CD4-positive, alpha-beta T cell (primary cell): ENCODE data around the gene UBE2O. TPM values are rescaled to one million over a fixed set of nuclear protein-coding genes. Genes with fewer than 3 reads are reported as not detected.

Experiments used
- ATAC-seq: fragments of 200-7000 bp; cut with Tn5 transposase; one replicate; pipeline ENCODE4 v1.10.0; 2022; ENCODE audit warnings: mild to moderate bottlenecking; ENCODE audit not compliant: poor library complexity
- CTCF ChIA-PET: fragments of 350-600 bp; sonication (Branson Sonifier 250); formaldehyde crosslinking; loops from one replicate; lab custom pipeline; 2021; ENCODE audit warnings: antibody characterized with exemption, inconsistent platforms; lab: Charles Lee
- POLR2A ChIA-PET: fragments of 350-600 bp; sonication (Branson Sonifier 250); formaldehyde crosslinking; loops from one replicate; lab custom pipeline; 2021; ENCODE audit warnings: antibody characterized with exemption, inconsistent platforms; lab: Charles Lee
- DNase-seq, 14 experiments: peaks; one replicate each; pipeline ENCODE4 v3.0.0-alpha.2; 2013 to 2020; ENCODE audit warnings: mixed read lengths in 2 of 14
- H3K27ac ChIP-seq, 2 donors: one replicate each; pipeline versions ENCODE4 v1.5.1 to v1.7.0; 2013; ENCODE audit warnings: low read length in 2 of 2, low read depth in 1 of 2, mild to moderate bottlenecking in 1 of 2
- H3K27me3 ChIP-seq, 2 experiments: 1 replicate in 1 of 2; 2 replicates in 1 of 2; pipeline versions ENCODE4 v1.6.1 to v1.7.0; 2013; ENCODE audit warnings: low read length in 2 of 2, control low read depth in 1 of 2, mild to moderate bottlenecking in 1 of 2, moderate library complexity in 1 of 2; ENCODE audit not compliant: insufficient read depth in 2 of 2, control insufficient read depth in 1 of 2
- H3K36me3 ChIP-seq: one replicate; pipeline ENCODE4 v1.6.1; 2013; ENCODE audit warnings: low read length, control low read depth; ENCODE audit not compliant: insufficient read depth
- H3K4me1 ChIP-seq: one replicate; pipeline ENCODE4 v1.6.1; 2013; ENCODE audit warnings: low read length, control low read depth; ENCODE audit not compliant: insufficient read depth
- H3K4me3 ChIP-seq: one replicate; pipeline ENCODE4 v1.5.1; 2013; ENCODE audit warnings: mild to moderate bottlenecking, low read length, moderate library complexity
- H3K9me3 ChIP-seq, 2 experiments: 1 replicate in 1 of 2; 2 replicates in 1 of 2; pipeline versions ENCODE4 v1.6.1 to v1.7.0; 2013; ENCODE audit warnings: low read length in 2 of 2, mild to moderate bottlenecking in 2 of 2, control low read depth in 1 of 2, moderate library complexity in 1 of 2; ENCODE audit not compliant: control insufficient read depth in 1 of 2, insufficient read depth in 1 of 2
- H3K27ac Mint-ChIP-seq: one replicate; pipeline ENCODE4 v1.8.0; 2020; ENCODE audit warnings: mixed read lengths
- H3K27me3 Mint-ChIP-seq: one replicate; pipeline ENCODE4 v1.8.0; 2021; ENCODE audit warnings: mixed read lengths
- H3K36me3 Mint-ChIP-seq: one replicate; pipeline ENCODE4 v1.8.0; 2021; ENCODE audit warnings: low read depth, mixed read lengths
- H3K4me1 Mint-ChIP-seq: one replicate; pipeline ENCODE4 v1.8.0; 2021; ENCODE audit warnings: low read depth, mixed read lengths
- H3K4me3 Mint-ChIP-seq: one replicate; pipeline ENCODE4 v1.8.0; 2020; ENCODE audit warnings: mild to moderate bottlenecking, mixed read lengths
- H3K9me3 Mint-ChIP-seq: one replicate; pipeline ENCODE4 v1.8.0; 2020; ENCODE audit warnings: mixed read lengths
- CTCF ChIP-seq: fragments of 200-600 bp; IDR thresholded peaks from one replicate; pipeline ENCODE4 v1.8.0; 2022; ENCODE audit warnings: antibody characterized with exemption, mild to moderate bottlenecking
- intact Hi-C, 2 experiments: fragments of 100-400 bp; cut with DNase I in 1 of 2; cut with micrococcal nuclease in 1 of 2; formaldehyde crosslinking; loops; one replicate each; pipeline versions ENCODE4 v1.15.1 to v1.9.0; 2023 to 2025; cut with DNase I, micrococcal nuclease
- total RNA-seq, 174 experiments: library from RNA in 2 of 174; stranded (reverse) in 2 of 174; gene quantifications; one replicate each; pipeline ENCODE4 v1.2.3 and lab custom pipeline; 2021 to 2026

The UBE2O gene
- total RNA-seq, 2 experiments from 2014 or later: 22.7 to 25.1 TPM

GRCh38 chr17:76414334-76415295, 38.3 kb downstream of the UBE2O start:
- peaks cover 9% of the 10 kb centered on the region for H3K4me1 Mint-ChIP-seq
- CTCF ChIA-PET: interaction anchor here (1.3 kb wide), 1 partner anchor 17 kb away, joined by 3 read pairs; no protein-coding TSS in a partner anchor

GRCh38 chr17:76411247-76411646, 41.7 kb downstream of the UBE2O start:
- intact Hi-C loops: loop anchor here in 1 of 2 experiments (5.0 kb wide), 1 partner anchor 56 kb away; the partner anchor contains the start of gene AANAT
- H3K9me3 ChIP-seq: no peaks in the 10 kb centered on the region
- ChIA-PET POLR2A (interaction anchor here (0.6 to 1.4 kb wide), 3 partner anchors 13 to 105 kb away, joined by 3 read pairs; no protein-coding TSS in a partner anchor), CTCF (no interaction called here)
- H3K27me3 ChIP-seq: no peaks in the 10 kb centered on the region
- Mint-ChIP-seq H3K4me1 (peaks cover 7% of the 10 kb centered on the region), H3K4me3 (no peak overlapping the region), H3K27ac (no peak overlapping the region), H3K36me3 (peaks cover 12% of the 10 kb centered on the region), H3K9me3 (no peaks in the 10 kb centered on the region), H3K27me3 (no peaks in the 10 kb centered on the region)
- peaks cover 10% of the 10 kb centered on the region for H3K4me1 ChIP-seq
- H3K27ac ChIP-seq: no peak overlapping the region
- no peak overlapping the region for H3K4me3 ChIP-seq
- no peak for TF ChIP-seq CTCF
- DNase-seq (no peak), ATAC-seq (no peak)
- peaks cover 15% of the 10 kb centered on the region for H3K36me3 ChIP-seq

More at GRCh38 chr17:76414334-76415295, 38.3 kb downstream of the UBE2O start:
- Mint-ChIP-seq H3K4me3 (no peak overlapping the region), H3K9me3 (no peaks in the 10 kb centered on the region), H3K27ac (no peak overlapping the region), H3K36me3 (peaks cover 9% of the 10 kb centered on the region), H3K27me3 (no peaks in the 10 kb centered on the region)
- no peak overlapping the region for H3K4me3 ChIP-seq
- no peaks in the 10 kb centered on the region for H3K9me3 ChIP-seq
- no peak overlapping the region for H3K27ac ChIP-seq
- peaks cover 2% of the 10 kb centered on the region for H3K4me1 ChIP-seq
- ATAC-seq (no peak), DNase-seq (no peak)
- no peak for TF ChIP-seq CTCF
- peaks cover 21% of the 10 kb centered on the region for H3K36me3 ChIP-seq
- POLR2A ChIA-PET: no interaction called here
- H3K27me3 ChIP-seq: no peaks in the 10 kb centered on the region
- intact Hi-C loops: loop anchor here in 1 of 2 experiments (5.0 kb wide), 1 partner anchor 53 kb away; the partner anchor contains the start of gene AANAT

- Mint-ChIP-seq H3K27ac (no peak overlapping the region), H3K4me3 (no peak overlapping the region)
- POLR2A ChIA-PET: interaction anchor here (0.6 to 1.4 kb wide), 3 partner anchors 12 to 105 kb away, joined by 3 read pairs; no protein-coding TSS in a partner anchor
These were observed 42.5 kb downstream of the UBE2O start for GRCh38 chr17:76410328-76410965.

More at GRCh38 chr17:76410328-76410965, 42.5 kb downstream of the UBE2O start:
- Histone ChIP-seq H3K4me3 (no peak overlapping the region), H3K27me3 (no peaks in the 10 kb centered on the region), H3K27ac (no peak overlapping the region), H3K4me1 (peaks cover 10% of the 10 kb centered on the region), H3K36me3 (peaks cover 15% of the 10 kb centered on the region), H3K9me3 (no peaks in the 10 kb centered on the region)
- H3K36me3 Mint-ChIP-seq: peaks cover 14% of the 10 kb centered on the region
- no peak for ATAC-seq
- CTCF ChIA-PET: no interaction called here
- no peaks in the 10 kb centered on the region for H3K27me3 Mint-ChIP-seq
- H3K9me3 Mint-ChIP-seq: no peaks in the 10 kb centered on the region
- TF ChIP-seq CTCF: no peak
- intact Hi-C loops: loop anchor here in 1 of 2 experiments (5.0 kb wide), 1 partner anchor 57 kb away; the partner anchor contains the start of gene AANAT
- DNase-seq: no peak
- H3K4me1 Mint-ChIP-seq: peaks cover 7% of the 10 kb centered on the region
